ENCODE measurements around the gene CYP21A2.
"Not testable (repeated sequence)": the region's sequence is repeated elsewhere in the genome, so short reads cannot be mapped to it uniquely, and the experiment has no call there.

Gene CYP21A2

DNA sequence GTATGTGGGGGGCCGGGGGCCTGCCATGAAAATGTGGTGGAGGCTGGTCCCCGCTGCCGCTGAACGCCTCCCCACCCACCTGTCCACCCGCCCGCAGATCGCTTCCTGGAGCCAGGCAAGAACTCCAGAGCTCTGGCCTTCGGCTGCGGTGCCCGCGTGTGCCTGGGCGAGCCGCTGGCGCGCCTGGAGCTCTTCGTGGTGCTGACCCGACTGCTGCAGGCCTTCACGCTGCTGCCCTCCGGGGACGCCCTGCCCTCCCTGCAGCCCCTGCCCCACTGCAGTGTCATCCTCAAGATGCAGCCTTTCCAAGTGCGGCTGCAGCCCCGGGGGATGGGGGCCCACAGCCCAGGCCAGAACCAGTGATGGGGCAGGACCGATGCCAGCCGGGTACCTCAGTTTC, 30.2 kb upstream of the CYP21A2 start:
- not testable (repeated sequence) for H3K4me3 ChIP-seq (ENCODE audit: low read length); DNase-seq (ENCODE audit: low read depth); H3K4me1 ChIP-seq (ENCODE audit: control insufficient read depth, insufficient read depth, low read length)

DNA sequence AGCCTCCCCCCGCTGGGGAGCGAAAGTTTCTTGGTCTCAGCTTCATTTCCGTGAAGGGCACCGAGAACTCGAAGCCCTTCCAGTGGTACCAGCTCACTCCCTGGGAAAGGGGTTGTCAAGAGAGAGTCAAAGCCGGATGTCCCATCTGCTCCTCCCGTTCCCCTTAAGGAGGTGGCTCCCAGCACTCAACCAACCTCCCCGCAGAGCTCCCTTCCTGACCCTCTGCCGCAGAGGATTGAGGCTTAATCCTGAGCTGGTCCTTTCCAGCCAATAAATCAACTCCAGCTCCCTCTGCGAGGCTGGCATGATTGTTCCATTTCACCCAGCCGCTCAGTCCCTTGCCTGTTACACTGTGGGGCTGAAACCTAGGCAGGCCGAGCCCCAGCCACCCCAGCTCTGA, 29.6 kb upstream of the CYP21A2 start:
- not testable (repeated sequence) for H3K9me3 ChIP-seq (ENCODE audit: control insufficient read depth, low read length); DNase-seq (ENCODE audit: low read depth); H3K4me1 ChIP-seq (ENCODE audit: control insufficient read depth, insufficient read depth, low read length); H3K9ac ChIP-seq (ENCODE audit: low read length); H3K27me3 ChIP-seq (replicated peaks; ENCODE audit: control insufficient read depth, insufficient read depth, low read length); H3K36me3 ChIP-seq (ENCODE audit: control insufficient read depth, insufficient read depth, low read length, severe bottlenecking); H3K4me3 ChIP-seq (ENCODE audit: low read length)

More for the DNA sequence above, 30.2 kb upstream of the CYP21A2 start:
- not testable (repeated sequence) for H3K9ac ChIP-seq (ENCODE audit: low read length); H3K27me3 ChIP-seq (replicated peaks; ENCODE audit: control insufficient read depth, insufficient read depth, low read length); H3K9me3 ChIP-seq (ENCODE audit: control insufficient read depth, low read length); H3K36me3 ChIP-seq (ENCODE audit: control insufficient read depth, insufficient read depth, low read length, severe bottlenecking)

DNA sequence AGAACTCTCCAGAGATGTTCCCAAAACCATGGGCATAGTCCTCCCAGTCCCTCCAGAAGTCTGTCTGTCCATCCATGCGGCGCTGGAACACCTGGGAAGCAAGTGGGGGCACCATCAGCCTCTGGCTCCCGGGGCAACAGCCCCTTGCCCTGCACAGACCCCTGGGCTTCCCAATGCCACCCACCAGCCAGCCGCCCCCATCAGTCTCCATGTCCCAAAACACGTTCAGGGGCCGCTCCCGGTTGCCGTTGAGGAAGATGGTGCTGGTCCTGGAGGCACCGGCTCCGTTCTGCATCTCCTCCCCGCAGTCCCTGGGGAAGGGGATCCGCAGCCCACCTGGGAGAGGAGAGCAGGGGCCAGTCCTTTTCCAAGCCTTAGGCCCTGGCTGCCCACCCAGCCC, 28.7 kb upstream of the CYP21A2 start:
- not testable (repeated sequence) for H3K4me1 ChIP-seq (ENCODE audit: control insufficient read depth, insufficient read depth, low read length); H3K9ac ChIP-seq (ENCODE audit: low read length); H3K27me3 ChIP-seq (replicated peaks; ENCODE audit: control insufficient read depth, insufficient read depth, low read length); H3K9me3 ChIP-seq (ENCODE audit: control insufficient read depth, low read length); DNase-seq (ENCODE audit: low read depth); H3K4me3 ChIP-seq (ENCODE audit: low read length); H3K36me3 ChIP-seq (ENCODE audit: control insufficient read depth, insufficient read depth, low read length, severe bottlenecking)

DNA sequence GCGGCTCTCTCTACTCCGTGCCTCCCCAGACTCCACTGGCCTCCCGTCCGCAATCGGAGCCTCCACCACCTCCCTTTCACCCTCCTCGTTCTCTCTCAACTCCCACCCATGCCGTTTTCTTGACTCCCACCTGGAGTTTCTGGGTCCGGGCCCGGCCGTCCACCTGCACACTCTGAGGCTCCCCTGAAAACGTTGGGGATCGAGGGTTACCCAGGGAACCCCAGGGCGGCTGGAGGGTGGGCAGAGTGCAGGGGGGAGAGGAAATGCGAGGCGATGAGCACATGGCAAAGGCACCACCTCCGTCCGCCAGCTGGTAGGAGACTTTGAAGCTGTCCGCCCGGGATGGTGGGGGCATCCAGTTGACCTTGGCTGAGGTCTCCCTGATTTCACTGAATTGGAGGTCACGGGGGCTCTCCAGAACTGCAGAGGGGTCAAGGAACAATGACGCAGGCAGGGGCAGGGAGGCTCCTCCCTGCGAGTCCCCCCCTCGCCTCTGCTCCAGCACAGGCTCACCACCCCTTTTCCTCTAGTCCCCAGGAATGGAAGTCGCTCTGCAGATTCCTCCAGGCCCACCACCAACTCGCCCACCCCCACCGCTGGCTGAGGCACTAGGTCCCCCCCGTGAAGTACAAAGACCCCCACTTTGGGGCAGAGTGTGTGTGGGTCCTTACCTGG, 27.2 kb upstream of the CYP21A2 start:
- not testable (repeated sequence) for H3K9ac ChIP-seq (ENCODE audit: low read length); H3K27me3 ChIP-seq (replicated peaks; ENCODE audit: control insufficient read depth, insufficient read depth, low read length); H3K4me1 ChIP-seq (ENCODE audit: control insufficient read depth, insufficient read depth, low read length); H3K9me3 ChIP-seq (ENCODE audit: control insufficient read depth, low read length); DNase-seq (ENCODE audit: low read depth); H3K36me3 ChIP-seq (ENCODE audit: control insufficient read depth, insufficient read depth, low read length, severe bottlenecking); H3K4me3 ChIP-seq (ENCODE audit: low read length)

DNA sequence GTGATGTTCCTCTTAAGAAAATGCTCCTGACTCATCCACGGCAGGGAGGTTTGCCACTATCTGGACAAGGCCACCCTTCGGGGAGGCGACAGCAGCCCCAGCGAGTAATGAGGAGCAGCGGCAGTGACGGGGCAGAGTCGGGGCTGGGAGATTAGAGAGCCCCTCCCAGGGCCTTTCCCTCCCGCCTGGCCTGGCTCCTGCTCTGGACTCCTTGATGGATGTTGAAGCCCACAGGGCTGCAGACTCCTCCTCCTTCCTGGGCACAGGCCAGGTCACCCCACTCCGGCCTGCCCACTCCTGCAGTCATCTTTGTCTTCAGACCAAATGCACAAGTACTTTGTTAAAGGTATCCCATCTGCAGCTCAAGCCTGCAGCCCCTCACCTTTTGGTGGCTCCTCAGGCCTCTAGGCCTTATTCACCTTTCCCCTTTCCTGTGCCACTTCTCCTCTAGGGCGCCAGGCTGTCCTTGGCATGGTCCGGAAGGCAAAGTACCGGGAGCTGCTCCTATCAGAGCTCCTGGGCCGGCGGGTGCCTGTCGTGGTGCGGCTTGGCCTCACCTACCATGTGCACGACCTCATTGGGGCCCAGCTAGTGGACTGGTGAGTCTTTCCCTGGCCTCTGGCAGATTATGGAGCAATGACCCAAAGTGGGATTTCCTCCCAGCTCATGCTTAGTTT, 25.1 kb upstream of the CYP21A2 start:
- H3K4me3 ChIP-seq (ENCODE audit: low read length); DNase-seq (ENCODE audit: low read depth); H3K4me1 ChIP-seq (ENCODE audit: control insufficient read depth, insufficient read depth, low read length); H3K27me3 ChIP-seq (replicated peaks; ENCODE audit: control insufficient read depth, insufficient read depth, low read length); H3K9ac ChIP-seq (ENCODE audit: low read length); H3K9me3 ChIP-seq (ENCODE audit: control insufficient read depth, low read length); H3K36me3 ChIP-seq (ENCODE audit: control insufficient read depth, insufficient read depth, low read length, severe bottlenecking): not testable (repeated sequence)

DNA sequence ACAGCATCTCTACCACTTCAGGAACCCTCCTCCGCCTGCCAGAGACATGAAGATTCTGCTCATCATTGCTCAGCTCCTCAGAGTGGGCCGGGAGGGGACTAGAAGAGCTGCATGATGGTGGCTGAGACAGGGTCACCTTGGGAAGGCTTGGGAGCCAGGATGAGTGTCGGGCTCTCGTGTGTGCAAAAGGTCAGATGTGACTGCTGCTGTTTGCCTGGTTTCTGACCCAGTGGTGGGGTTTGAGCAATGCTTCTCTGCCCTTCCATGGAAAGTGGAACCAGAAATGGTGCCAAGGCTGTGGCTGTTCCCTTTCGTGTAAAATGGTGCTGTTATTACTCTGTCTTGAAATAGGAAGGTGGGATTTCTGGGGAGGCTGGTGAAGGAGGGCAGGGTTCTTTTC, 24.5 kb upstream of the CYP21A2 start:
- not testable (repeated sequence) for DNase-seq (ENCODE audit: low read depth); H3K9ac ChIP-seq (ENCODE audit: low read length); H3K36me3 ChIP-seq (ENCODE audit: control insufficient read depth, insufficient read depth, low read length, severe bottlenecking); H3K4me3 ChIP-seq (ENCODE audit: low read length); H3K9me3 ChIP-seq (ENCODE audit: control insufficient read depth, low read length); H3K4me1 ChIP-seq (ENCODE audit: control insufficient read depth, insufficient read depth, low read length); H3K27me3 ChIP-seq (replicated peaks; ENCODE audit: control insufficient read depth, insufficient read depth, low read length)

DNA sequence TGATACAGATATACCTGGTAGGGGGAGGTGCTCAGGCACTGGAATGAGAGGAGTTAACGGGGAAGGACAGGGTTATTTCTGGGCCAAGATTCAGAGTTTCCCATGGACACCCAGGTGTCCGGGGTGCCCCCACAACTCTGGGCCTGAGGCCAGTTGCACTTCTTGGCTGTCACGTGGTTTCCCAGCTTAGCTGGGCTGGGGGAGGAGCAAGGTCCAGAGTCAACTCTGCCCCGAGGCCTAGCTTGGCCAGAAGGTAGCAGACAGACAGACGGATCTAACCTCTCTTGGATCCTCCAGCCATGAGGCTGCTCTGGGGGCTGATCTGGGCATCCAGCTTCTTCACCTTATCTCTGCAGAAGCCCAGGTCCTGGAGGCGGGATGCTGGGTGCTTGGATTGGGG, 23.7 kb upstream of the CYP21A2 start, which contains the start of gene C4B:
Gene C4B, plus strand, starts transcription at position 249 of the 400 bp plus-strand sequence. Its CDS starts 51 bp downstream, at position 300.
- H3K27me3 ChIP-seq (replicated peaks; ENCODE audit: control insufficient read depth, insufficient read depth, low read length); H3K9ac ChIP-seq (ENCODE audit: low read length); DNase-seq (ENCODE audit: low read depth); H3K9me3 ChIP-seq (ENCODE audit: control insufficient read depth, low read length); H3K4me3 ChIP-seq (ENCODE audit: low read length); H3K36me3 ChIP-seq (ENCODE audit: control insufficient read depth, insufficient read depth, low read length, severe bottlenecking); H3K4me1 ChIP-seq (ENCODE audit: control insufficient read depth, insufficient read depth, low read length): not testable (repeated sequence)

DNA sequence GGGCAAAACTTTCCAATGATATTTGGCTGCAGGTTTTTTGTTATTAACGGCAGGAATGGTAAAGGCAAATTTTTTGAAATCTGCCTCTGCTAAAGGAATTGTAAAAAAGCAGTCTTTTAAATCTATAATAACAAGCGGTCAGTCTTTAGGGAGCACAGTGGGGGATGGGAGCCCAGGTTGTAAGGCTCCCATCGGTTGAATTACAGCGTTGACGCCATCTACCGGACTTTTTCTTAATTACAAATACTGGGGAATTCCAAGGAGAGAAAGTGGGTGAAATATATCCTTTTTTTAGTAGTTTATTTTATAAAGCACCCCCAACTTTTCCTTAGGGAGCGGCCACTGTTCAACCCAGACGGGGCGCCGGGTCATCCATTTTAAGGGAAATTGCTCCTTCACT, 16.1 kb upstream of the CYP21A2 start:
- H3K4me3 ChIP-seq (ENCODE audit: low read length); H3K9me3 ChIP-seq (ENCODE audit: control insufficient read depth, low read length); H3K36me3 ChIP-seq (ENCODE audit: control insufficient read depth, insufficient read depth, low read length, severe bottlenecking); H3K27me3 ChIP-seq (replicated peaks; ENCODE audit: control insufficient read depth, insufficient read depth, low read length); H3K4me1 ChIP-seq (ENCODE audit: control insufficient read depth, insufficient read depth, low read length); H3K9ac ChIP-seq (ENCODE audit: low read length); DNase-seq (ENCODE audit: low read depth): not testable (repeated sequence)

DNA sequence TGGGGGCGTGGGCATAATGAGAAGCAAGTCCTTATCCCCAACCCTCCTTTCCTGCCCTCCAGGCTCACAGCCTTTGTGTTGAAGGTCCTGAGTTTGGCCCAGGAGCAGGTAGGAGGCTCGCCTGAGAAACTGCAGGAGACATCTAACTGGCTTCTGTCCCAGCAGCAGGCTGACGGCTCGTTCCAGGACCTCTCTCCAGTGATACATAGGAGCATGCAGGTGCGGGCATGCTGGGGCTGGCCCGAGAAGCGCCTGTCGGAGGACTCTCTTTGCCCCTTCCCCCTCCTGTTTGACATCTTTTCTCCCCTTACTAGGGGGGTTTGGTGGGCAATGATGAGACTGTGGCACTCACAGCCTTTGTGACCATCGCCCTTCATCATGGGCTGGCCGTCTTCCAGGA, 9.6 kb upstream of the CYP21A2 start:
- not testable (repeated sequence) for DNase-seq (ENCODE audit: low read depth); H3K4me1 ChIP-seq (ENCODE audit: control insufficient read depth, insufficient read depth, low read length); H3K27me3 ChIP-seq (replicated peaks; ENCODE audit: control insufficient read depth, insufficient read depth, low read length); H3K9ac ChIP-seq (ENCODE audit: low read length); H3K4me3 ChIP-seq (ENCODE audit: low read length); H3K9me3 ChIP-seq (ENCODE audit: control insufficient read depth, low read length); H3K36me3 ChIP-seq (ENCODE audit: control insufficient read depth, insufficient read depth, low read length, severe bottlenecking)

DNA sequence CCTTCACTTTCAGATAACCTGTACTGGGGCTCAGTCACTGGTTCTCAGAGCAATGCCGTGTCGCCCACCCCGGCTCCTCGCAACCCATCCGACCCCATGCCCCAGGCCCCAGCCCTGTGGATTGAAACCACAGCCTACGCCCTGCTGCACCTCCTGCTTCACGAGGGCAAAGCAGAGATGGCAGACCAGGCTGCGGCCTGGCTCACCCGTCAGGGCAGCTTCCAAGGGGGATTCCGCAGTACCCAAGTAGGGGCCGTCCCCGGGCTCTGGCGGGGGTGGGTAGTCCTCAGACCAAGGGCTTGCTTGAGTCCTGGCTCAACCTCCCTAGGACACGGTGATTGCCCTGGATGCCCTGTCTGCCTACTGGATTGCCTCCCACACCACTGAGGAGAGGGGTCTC, 8.7 kb upstream of the CYP21A2 start:
- not testable (repeated sequence) for H3K36me3 ChIP-seq (ENCODE audit: control insufficient read depth, insufficient read depth, low read length, severe bottlenecking); DNase-seq (ENCODE audit: low read depth); H3K9ac ChIP-seq (ENCODE audit: low read length); H3K9me3 ChIP-seq (ENCODE audit: control insufficient read depth, low read length); H3K4me1 ChIP-seq (ENCODE audit: control insufficient read depth, insufficient read depth, low read length); H3K4me3 ChIP-seq (ENCODE audit: low read length); H3K27me3 ChIP-seq (replicated peaks; ENCODE audit: control insufficient read depth, insufficient read depth, low read length)

DNA sequence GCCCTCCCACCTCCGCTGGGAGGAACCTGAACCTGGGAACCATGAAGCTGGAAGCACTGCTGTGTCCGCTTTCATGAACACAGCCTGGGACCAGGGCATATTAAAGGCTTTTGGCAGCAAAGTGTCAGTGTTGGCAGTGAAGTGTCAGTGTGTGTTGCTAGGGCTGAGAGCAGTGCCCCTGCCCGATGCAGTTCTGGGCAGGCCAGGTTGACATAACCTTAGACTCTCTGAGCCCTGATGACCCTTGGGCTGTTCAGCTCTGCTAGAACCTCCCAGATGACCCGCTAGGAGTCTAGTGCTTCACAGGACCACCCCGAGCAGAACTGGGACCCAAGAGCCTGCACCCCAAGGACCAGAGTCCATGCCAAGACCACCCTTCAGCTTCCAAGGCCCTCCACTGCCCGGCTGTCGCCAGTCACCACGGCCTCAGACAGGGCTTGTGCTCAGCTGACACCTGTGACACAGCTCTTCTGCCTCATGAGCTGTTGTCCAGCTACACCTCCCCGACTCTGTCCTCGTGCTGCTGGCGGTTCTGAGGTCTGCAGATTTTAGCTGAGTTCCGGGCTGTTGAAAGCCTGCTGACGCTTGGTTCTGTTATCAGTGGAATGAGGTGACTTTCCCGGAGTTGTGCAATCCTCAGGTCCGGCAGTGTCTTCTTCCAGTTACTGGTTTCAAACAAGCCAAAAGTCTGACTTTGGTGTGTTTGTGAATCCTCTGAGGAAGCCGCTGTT, 2.8 kb upstream of the CYP21A2 start:
- not testable (repeated sequence) for H3K9ac ChIP-seq (ENCODE audit: low read length); H3K36me3 ChIP-seq (ENCODE audit: control insufficient read depth, insufficient read depth, low read length, severe bottlenecking); H3K4me1 ChIP-seq (ENCODE audit: control insufficient read depth, insufficient read depth, low read length); H3K4me3 ChIP-seq (ENCODE audit: low read length); DNase-seq (ENCODE audit: low read depth); H3K9me3 ChIP-seq (ENCODE audit: control insufficient read depth, low read length); H3K27me3 ChIP-seq (replicated peaks; ENCODE audit: control insufficient read depth, insufficient read depth, low read length)
